MM.1S (cell line): Measurements from ENCODE around the gene CELA1.

Experiments used
- DNase-seq: peaks from one replicate; pipeline ENCODE4 v3.0.0-alpha.2; 2015
- H2AFZ ChIP-seq: fragments of 300-600 bp; sonication (generic); 2 replicates; pipeline ENCODE4 v1.6.0; 2016; ENCODE audit warnings: antibody characterized with exemption, low read length
- H3F3A ChIP-seq: fragments of 300-600 bp; sonication (generic); 2 replicates; pipeline ENCODE4 v1.6.1; 2016; ENCODE audit warnings: mild to moderate bottlenecking, antibody characterized with exemption, low read length, moderate library complexity, mixed read lengths; ENCODE audit not compliant: insufficient read depth
- H3K27ac ChIP-seq: fragments of 300-600 bp; sonication (generic); 2 replicates; pipeline ENCODE4 v1.5.1; 2016; ENCODE audit warnings: mild to moderate bottlenecking, low read length
- H3K27me3 ChIP-seq: fragments of 300-600 bp; sonication (generic); replicated peaks from 2 replicates; pipeline ENCODE4 v1.6.0; 2016; ENCODE audit warnings: low read length; ENCODE audit not compliant: insufficient read depth
- H3K36me3 ChIP-seq: fragments of 300-600 bp; sonication (generic); replicated peaks from 2 replicates; pipeline ENCODE4 v1.6.1; 2016; ENCODE audit warnings: mild to moderate bottlenecking, low read length, mixed read lengths; ENCODE audit not compliant: insufficient read depth
- H3K4me1 ChIP-seq: fragments of 300-600 bp; sonication (generic); 2 replicates; pipeline ENCODE4 v1.6.1; 2016; ENCODE audit warnings: low read length, mixed read lengths
- H3K4me2 ChIP-seq: fragments of 300-600 bp; sonication (generic); 2 replicates; pipeline ENCODE4 v1.6.0; 2016; ENCODE audit warnings: low read depth, low read length
- H3K4me3 ChIP-seq: fragments of 300-600 bp; sonication (generic); 2 replicates; pipeline ENCODE4 v1.5.1; 2016; ENCODE audit warnings: low read length, mixed read lengths
- H3K79me2 ChIP-seq: fragments of 300-600 bp; sonication (generic); 2 replicates; pipeline ENCODE4 v1.6.1; 2016; ENCODE audit warnings: mixed run types, low read length, mixed read lengths
- H3K9ac ChIP-seq: fragments of 300-600 bp; sonication (generic); 2 replicates; pipeline ENCODE4 v1.6.1; 2016; ENCODE audit warnings: low read length, mixed read lengths
- H3K9me2 ChIP-seq: fragments of 300-600 bp; sonication (generic); replicated peaks from 2 replicates; pipeline ENCODE4 v1.6.1; 2016; ENCODE audit warnings: mild to moderate bottlenecking, low read length, mixed read lengths; ENCODE audit not compliant: insufficient read depth
- H3K9me3 ChIP-seq: fragments of 300-600 bp; sonication (generic); replicated peaks from 2 replicates; pipeline ENCODE4 v1.6.1; 2016; ENCODE audit warnings: mild to moderate bottlenecking, low read length, mixed read lengths; ENCODE audit not compliant: insufficient read depth
- H4K20me1 ChIP-seq: fragments of 300-600 bp; sonication (generic); 2 replicates; pipeline ENCODE4 v1.6.1; 2016; ENCODE audit warnings: mild to moderate bottlenecking, low read length, moderate library complexity, mixed read lengths; ENCODE audit not compliant: insufficient read depth
- CTCF ChIP-seq: fragments of 300-600 bp; sonication (generic); IDR thresholded peaks from 2 replicates; pipeline ENCODE4 v1.5.1; 2016; ENCODE audit warnings: antibody characterized with exemption, low read length, mixed read lengths
- EZH2 ChIP-seq: fragments of 300-600 bp; sonication (generic); optimal IDR thresholded peaks from 2 replicates; pipeline ENCODE3; 2017; ENCODE audit warnings: low read depth, mild to moderate bottlenecking, antibody characterized with exemption, low read length, mixed read lengths
- EZH2phosphoT487 ChIP-seq: fragments of 300-600 bp; sonication (generic); IDR thresholded peaks from 2 replicates; pipeline ENCODE4 v1.6.1; 2018; ENCODE audit warnings: antibody characterized with exemption, low read length

The CELA1 gene

GRCh38 chr12:51285843-51286242, 60.6 kb downstream of the CELA1 start:
- no peaks in the 10 kb centered on the region for H3K4me1 ChIP-seq

GRCh38 chr12:51281202-51281924, 65.1 kb downstream of the CELA1 start:
- H3F3A ChIP-seq = no peaks in the 10 kb centered on the region
- TF ChIP-seq CTCF = no peak
- no peak for TF ChIP-seq EZH2phosphoT487
- TF ChIP-seq EZH2 = no peak
- DNase-seq = no peak
- H3K9ac ChIP-seq = no peak overlapping the region
- H3K27me3 ChIP-seq = no peaks in the 10 kb centered on the region
- no peaks in the 10 kb centered on the region for H3K36me3 ChIP-seq
- no peaks in the 10 kb centered on the region for H3K4me1 ChIP-seq
- no peak overlapping the region for H3K4me3 ChIP-seq
- no peaks in the 10 kb centered on the region for H3K79me2 ChIP-seq
- H3K4me2 ChIP-seq = no peak overlapping the region
- H2AFZ ChIP-seq = no peak overlapping the region
- H3K9me2 ChIP-seq = no peaks in the 10 kb centered on the region
- no peaks in the 10 kb centered on the region for H4K20me1 ChIP-seq
- H3K27ac ChIP-seq = no peak overlapping the region
- no peaks in the 10 kb centered on the region for H3K9me3 ChIP-seq

More at GRCh38 chr12:51285843-51286242, 60.6 kb downstream of the CELA1 start:
- TF ChIP-seq EZH2 (no peak), EZH2phosphoT487 (no peak), CTCF (no peak)
- Histone ChIP-seq H3K36me3 (no peaks in the 10 kb centered on the region; the same call in 1 of the 2 replicates), H3K79me2 (no peaks in the 10 kb centered on the region), H2AFZ (no peak overlapping the region), H3K27me3 (no peaks in the 10 kb centered on the region), H4K20me1 (no peaks in the 10 kb centered on the region), H3K4me2 (no peak overlapping the region), H3K9ac (no peak overlapping the region), H3K27ac (no peak overlapping the region), H3K9me3 (no peaks in the 10 kb centered on the region), H3F3A (no peaks in the 10 kb centered on the region), H3K4me3 (no peak overlapping the region), H3K9me2 (no peaks in the 10 kb centered on the region)
- no peak for DNase-seq
